HG03342 (cell line): Measurements from ENCODE around the gene GABRA5.

Experiments used
- ATAC-seq: cut with Tn5 transposase; IDR thresholded peaks from one replicate; pipeline ENCODE4 v1.9.1; 2021; ENCODE audit warnings: mild to moderate bottlenecking, moderate library complexity; ENCODE audit not compliant: unreplicated experiment

GABRA5 gene

DNA sequence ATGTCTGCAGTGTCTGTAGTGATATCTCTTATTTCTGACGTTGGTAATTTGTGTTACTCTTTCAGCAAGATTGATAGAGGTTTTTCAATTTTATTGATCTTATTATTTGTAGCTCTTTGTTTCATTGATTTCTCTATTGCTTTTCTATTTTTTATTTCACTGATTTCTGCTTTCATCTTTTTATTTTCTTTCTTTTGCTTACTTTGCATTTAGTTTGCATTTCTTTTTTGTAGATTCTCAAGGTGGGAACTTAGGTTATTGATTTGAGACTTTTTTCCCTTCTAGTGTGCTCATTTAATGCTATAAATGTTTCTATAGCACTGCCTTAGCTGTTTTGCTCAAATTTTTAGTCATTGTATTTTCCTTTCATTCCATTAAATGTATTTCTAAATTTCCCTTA is 54.6 kb downstream of the GABRA5 start:
- ATAC-seq, result no peak

DNA sequence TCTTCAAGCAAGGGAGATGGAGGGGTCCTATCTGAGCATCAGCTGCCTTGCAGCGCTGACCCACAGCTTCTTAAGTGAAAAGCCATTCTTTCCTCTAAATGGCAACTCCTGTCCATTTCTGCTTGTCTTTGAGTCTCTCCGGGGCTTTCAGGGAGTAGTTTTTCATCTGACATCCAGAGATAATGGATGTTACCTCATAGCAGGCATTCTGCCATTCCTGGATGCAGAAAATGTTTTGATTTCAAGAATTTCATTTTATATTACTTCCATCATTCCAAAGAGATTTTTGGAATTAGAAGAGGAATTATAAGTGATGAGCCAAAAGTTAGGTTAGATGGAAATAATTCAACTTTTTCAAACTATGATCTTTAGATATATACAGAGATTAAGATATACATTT is 59.2 kb downstream of the GABRA5 start:
- no peak for ATAC-seq

DNA sequence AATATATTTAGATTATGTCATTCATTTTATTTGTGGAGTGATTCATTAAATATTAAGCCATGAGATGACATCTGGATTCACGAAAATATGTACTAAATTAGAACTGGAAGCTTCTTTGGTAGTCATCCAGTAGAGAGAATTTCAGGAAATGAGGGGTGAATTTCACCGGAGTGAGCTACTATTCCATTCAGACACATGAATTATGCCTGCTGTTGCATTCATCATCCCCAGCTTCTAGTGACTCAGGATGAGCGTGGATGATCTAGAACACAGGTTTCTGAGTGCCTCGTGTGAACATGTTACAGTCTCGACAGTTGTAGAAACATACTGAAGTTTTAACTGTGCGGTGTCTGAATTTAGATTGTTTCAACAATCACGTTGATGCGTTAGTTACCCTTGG is 61.2 kb downstream of the GABRA5 start:
- no peak for ATAC-seq

DNA sequence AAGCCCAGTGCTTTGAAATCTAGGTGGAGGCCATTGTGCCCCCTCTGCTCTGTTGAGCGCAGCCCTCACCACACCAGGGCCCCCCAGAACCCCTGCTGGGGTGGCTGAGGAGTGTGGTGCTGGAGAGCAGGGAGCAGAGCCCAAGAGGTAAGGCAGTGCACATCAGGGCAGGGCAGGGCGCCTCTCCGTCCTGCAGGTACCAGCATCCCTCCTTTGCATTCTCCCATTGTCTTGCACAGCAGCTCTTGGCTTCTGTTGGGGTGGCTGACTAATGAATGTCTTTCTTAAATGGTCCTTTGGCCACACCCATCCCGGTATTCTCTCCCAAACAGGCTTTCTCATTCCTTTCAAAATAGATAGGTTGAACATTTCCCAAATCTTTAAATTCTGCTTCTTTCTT is 62.7 kb downstream of the GABRA5 start:
- ATAC-seq, result no peak

DNA sequence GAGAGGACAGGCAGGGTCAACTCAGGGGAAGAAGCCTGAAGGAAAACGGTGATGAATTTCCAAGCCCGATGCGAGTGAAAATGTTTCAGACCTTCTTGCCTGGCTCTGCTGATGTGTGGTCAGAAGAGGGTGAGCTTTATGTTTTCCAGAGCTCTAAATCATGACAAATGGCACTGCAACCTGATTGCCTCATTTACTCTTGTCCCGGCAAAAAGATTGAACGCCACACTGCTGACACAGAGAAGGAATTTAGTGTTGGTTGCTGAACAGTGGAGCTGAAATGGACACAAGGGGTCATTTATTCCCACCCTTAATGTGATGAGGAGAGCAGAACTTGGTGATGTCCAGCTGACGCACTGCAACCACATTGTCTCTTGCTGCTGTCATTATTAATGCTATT is 68.0 kb downstream of the GABRA5 start:
- ATAC-seq, result no peak

DNA sequence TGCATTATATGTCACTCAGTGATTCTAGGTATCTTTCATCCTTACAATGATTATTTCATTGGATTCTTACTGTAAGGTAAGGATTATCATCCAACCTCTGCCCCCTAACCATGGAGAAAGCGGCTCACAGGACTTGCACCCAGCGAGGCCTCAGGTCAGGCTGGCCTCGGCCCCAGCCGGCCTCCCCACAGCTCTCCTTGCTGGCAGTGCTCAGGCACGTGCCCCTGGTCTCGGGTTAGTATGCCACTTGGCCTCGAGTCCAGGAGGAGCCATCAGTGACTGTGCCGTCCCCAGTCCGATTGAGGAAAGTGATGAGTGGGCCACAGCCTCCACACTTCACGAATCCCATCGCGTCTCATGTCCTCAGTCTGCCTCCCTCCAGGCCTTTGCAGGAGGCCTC is 68.5 kb downstream of the GABRA5 start:
- no peak for ATAC-seq

DNA sequence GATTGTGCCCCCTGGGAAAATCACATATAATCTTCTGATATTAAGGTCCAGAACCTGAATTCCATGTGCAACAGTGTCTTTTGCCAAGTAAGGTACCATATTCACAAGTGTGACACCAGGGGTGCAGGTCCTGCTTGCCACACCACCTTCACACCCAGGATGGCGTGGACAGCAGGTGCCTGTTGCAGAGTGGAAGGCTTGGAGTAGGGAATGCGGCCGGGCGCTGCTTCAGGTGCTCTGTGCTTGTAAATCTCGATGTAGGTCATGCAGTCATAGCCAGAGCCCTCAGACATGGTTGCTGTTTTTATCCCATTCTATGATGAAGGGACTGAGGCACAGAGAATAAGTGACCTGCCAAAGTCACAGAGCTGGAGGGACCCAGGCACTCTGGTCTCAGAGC is 69.6 kb downstream of the GABRA5 start:
- ATAC-seq, result no peak

DNA sequence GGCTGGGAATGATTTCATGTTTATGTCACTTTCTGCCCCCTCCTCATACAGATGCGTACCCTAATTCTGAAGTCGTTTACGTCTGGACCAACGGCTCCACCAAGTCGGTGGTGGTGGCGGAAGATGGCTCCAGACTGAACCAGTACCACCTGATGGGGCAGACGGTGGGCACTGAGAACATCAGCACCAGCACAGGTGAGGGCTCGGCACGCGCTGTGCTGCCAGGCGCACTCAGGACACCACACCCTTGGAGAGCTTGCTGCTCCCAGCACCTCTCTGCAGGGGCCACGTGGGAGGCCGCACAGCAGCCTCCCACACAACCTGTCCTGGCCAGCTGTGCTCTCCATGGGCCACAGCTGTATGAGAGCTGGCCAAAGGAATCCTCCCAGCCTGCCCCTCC is 70.3 kb downstream of the GABRA5 start:
- no peak for ATAC-seq

DNA sequence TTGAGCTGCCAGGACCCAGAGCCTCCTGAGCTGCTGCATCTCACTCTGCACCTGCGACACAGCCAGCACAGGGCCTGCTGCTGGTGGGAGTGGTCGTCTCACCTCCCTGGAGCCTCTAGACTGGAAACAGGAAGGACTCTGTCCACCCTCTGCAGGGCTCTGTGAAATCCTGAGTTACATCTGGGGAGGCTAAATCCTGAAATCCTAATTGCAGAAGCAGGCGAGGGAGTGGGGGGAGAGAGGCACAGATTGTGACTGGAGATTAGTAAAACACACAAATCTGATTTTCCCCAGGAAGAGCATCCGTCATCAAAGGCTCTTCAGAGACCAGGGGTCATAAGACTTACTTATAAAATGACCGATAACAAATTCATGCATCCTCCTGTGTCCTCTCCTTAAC is 72.5 kb downstream of the GABRA5 start:
- ATAC-seq, result no peak

DNA sequence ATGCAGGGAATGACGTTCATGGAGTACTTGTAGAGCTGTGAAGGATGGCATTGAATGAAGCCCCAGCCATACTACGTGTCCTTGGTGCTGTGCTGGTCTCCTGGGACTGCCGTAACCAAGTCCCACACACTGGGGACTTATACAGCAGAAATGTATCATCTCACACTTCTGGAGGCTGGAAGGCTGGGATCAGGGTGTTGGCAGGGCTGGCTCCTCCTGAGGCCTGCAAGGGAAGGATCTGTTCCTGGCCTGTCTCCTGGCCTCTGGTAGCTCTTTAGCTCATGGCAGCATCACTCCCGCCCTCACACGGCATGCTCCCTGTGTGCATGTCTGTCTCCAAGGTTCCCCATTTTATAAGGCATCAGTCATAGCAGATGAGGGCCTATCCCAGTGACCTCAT is 74.6 kb downstream of the GABRA5 start:
- no peak for ATAC-seq

DNA sequence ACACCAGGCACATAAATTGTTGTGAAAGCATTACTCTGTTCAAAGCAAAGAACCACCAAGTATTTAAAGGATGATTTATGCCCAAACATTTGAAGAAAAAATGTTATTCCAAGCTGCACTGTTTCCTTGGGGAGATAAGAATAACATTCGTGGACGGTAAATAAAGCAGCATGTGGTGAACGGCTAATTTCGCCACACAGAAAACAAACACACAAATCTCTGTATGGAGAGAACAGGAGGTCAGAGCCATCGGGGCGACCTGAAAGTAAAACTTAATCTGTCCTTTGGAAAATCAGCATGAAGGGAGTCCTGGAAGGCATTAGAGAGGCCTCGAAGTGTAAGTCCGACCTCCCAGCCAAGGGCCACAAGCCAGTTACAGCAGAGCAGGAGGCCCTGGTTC is 77.0 kb downstream of the GABRA5 start:
- ATAC-seq, result no peak

DNA sequence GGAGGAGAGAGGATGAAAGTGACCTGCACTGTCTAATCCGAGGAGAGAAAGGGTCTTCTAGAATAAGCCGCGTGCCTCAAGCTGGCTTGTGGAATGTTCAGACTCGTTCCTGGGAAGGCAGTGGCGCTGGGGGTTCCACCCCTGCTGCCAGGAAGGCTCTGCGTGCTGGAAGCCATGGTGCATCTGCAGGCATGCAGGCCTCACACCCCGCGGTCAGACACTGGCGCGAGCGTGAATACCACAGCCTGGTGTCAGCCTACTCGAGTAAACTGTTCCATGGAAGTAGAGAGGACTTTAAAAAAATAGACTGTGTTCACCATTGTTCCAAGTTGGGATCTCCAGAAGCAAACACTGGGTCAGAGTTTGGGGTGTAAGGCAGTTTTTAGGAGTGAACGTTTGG is 78.2 kb downstream of the GABRA5 start:
- no peak for ATAC-seq

DNA sequence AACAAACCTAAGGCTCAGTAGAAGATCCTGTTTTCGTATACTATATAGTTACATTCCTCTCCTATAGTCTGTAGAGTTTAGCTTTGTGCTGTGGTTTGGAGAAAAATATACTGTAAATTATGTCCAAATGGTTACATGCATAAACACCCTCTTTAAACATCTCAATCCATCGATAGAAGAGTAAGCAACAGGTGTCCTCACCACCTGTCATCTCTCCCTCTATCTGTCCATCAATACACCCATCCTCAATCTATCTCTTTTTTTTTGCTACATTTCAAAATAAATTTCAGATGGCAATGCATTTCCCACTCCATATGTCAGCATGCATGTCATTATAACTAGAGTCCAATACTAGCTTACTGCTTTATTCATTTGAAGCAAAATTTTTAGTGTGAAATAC is 83.1 kb downstream of the GABRA5 start:
- ATAC-seq, result no peak

DNA sequence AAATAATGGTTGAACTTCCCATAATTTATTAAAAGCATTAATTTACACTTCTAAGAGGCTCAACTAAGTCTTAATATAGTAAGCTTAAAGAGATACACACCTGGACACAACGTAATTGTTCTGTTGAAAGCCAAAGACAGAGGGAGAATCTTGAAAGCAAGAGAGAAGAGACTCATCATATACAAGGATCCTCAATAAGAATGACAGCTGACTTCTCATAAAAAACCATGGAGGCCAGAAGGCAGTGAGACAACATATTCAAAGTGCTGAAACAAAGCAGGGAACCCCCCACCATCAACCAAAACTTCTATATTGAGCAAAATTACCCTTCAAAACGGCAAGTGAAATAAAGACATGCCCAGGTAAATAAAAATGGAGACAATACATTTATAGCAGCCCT is 87.5 kb downstream of the GABRA5 start:
- ATAC-seq, result no peak

DNA sequence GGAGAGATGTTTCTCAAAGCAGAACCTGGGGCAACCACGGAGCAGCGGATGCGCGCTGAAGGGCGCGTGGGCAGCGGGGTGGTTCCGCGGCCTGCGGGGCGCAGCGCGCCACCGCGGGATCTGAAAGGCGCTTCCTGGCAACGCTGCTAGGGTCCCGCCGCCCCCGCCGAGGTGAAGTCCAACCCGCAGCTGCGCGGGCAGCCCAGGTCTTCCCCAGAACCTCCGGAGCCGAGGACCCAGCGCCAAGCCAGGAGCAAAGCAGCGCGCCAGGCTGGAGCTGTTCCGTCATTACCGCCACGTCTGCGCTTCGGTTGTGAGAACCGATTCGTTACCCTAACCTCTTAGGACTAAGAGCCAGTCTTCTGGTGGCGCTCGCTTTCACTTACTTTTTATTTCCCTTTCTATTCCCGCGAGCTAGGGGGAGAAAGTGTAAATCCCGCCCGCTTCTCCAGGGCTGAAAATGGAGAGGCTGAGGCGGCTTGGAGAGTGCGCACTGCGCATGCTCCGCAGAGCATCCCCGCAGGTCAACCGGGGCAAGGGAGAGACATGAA is 100.9 kb downstream of the GABRA5 start:
- no peak for ATAC-seq

DNA sequence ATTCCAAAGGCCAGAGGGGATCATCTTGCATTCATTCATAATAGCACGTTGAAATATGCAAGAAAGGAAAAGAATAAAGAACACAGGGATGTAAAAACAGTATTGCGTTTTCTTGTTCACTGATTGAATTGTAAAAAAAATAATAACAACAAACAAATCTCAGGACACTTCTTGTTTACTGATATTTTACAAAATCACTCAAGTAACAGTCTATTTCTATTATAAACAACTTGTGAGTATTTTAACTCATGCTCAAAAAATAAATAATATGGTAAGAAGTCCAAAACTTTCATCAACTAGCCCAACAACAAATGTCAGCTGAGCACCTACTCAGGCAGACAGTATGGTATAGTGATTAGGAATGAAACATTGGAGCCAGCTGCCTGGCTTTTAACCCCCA is 101.9 kb downstream of the GABRA5 start:
- no peak for ATAC-seq

DNA sequence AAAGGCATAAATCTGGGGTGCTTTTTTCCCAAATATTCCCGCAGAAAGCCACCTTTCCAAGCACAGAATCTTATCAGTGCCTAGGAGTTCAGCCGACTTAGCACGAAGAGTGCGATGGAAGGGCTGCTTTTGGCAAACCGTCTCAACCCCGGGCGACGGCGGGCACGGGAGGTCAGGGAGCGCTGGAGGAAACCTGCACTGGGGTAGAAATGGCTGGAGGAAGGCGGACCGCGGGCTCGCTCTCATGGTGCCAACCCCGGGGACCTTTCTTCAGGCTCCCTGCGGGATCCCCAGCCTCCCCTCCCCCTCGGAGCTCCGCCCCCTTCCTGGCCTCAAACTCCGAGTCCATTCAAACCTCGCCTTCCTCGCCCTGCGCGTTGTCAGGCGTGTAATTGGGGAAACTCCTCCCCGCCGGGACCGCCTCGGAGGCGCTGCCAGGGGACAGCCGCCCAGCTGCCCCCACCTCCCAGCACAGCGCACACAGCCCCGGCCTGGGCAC is 103.9 kb downstream of the GABRA5 start, which contains the start of gene GABRG3:
TSS of gene GABRG3 (plus strand) at position 470 of the 499 bp plus-strand sequence.
- no peak for ATAC-seq

DNA sequence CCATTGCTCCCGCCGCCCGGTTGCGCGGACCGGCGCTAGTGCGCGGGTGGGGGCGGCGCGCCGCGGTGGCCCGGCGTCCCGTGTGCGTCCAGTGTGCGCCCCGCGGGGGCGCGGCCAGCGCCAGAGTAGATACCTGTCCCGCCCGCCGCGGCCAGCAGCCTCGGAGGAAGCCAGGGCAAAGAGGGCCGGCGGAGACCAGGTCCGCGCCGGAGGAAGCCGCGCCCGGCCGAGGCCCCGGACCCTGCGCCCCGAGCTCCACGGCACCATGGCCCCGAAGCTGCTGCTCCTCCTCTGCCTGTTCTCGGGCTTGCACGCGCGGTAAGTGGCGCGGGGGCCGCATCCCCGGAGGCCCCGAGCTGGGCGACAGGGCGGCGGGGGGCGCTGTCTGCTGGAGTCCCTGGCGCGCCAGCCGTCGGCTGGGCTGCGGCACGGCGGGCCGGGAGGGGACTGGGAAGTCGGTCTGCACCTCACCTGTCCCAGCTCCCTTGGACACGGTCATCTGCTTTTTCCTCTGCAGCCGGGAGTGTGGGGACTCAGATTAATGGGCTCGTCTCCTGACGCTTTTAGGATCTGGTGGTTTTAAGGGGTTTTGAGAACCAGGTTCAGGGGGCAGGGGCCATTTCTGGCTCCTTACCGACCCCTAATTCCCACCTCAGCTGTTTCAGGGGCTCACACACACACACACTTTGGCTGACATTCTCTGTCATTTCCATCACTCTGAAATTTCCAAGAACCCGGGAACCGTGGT is 104.6 kb downstream of the GABRA5 start:
- no peak for ATAC-seq

DNA sequence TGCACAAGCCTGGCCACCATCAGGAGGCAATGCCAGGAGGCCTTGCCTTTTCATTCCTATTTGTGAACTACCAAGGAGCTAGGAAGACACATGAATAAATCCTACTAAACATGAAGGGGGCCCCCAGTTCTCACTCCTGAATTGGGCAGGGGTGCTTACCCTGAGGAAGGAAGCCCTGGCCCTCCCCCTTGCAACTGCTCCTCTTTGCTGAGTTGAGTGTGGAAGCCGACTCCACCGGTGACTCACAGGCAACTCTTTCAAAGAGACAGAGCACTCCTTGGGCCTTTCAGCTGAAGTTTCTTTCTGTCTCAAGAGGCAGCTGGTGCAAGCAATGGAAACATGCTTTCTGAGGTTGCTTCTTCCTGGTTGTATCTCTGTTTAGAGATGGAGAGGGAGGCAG is 105.8 kb downstream of the GABRA5 start:
- no peak for ATAC-seq

DNA sequence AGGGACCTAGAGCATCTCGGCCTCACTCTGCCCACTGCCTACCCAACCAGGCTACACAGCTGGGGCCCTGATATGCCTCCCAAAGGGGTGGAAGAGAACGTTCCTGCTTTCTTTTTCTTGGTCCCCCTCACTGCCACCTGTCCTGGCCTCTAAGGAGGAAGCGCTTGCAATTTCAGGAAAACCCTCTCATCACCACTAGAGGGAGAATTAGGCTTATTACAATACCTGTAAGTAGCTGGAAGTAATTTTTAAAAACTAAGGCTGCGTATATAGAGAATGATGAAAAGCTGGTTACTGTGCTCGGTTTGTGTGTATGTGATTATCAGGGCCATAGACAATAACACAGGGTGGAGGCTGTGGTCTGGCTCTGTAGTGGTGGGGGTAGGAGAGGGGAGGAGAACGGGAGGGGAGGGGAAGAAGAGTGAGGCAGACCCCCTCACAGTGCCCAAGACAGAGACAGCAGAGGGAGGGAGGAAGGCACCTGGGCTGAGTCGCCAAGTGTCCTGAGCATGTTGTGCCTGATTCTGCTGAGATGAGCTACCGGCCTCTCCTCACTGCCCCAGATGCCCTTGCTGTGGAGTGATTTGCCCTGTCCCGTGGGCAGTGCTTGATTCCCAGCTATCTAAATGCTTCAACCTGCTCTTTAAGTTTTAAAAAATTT is 107.4 kb downstream of the GABRA5 start:
- no peak for ATAC-seq

DNA sequence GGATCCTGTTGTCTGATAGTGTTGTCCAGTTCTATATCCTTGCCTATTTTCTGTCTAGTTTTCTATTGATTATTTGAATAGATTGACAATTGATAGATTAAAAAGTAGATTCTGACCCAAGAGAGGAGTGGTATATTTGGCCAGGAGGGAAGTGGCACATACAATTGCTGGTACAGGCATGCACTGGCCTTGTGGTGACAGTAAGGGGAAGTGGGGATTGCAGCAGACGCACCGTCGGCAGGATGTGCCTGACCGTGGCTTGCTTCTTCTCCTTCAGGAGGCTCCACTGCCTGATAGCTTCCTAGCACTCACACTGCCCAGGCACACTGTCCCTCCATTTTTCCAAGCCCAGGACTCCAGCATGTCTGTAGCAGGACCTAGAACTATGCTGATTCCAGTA is 114.6 kb downstream of the GABRA5 start:
- no peak for ATAC-seq

DNA sequence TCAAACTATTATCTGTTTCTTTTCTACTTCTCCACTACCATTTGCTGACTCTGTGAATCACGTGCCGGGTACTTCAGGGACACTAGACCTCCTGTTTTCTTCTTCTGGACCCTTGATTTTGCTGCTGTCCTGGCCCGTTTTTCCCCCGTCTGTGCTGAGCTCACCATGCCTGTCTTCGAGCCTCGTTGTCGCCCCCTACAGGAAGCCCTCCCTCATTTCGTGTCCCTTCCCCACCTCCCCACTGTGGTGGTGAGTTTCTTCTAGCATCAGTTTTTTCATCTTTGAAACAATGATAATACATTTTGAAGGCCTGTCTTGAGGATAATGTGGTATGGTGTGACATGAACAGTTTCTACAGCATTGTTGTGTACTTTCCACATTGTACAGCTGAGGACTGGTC is 117.0 kb downstream of the GABRA5 start:
- no peak for ATAC-seq
